Pons (tissue), 1 donor: ENCODE measurements around the gene HSD17B8.

ENCODE experiments used
- DNase-seq: peaks from one replicate; pipeline ENCODE4 v3.0.0-alpha.2; 2016; ENCODE audit warnings: low spot score

The HSD17B8 gene

GRCh38 chr6:33204415-33205190 is at the start of gene HSD17B8:
HSD17B8 (plus strand) TSS chr6:33204655; CDS start chr6:33204669, 14 bp downstream.
- DNase-seq: peak; percentile 90

GRCh38 chr6:33156561-33156960 is 47.9 kb upstream of the HSD17B8 start:
- no peak for DNase-seq

GRCh38 chr6:33156964-33157363 is 47.5 kb upstream of the HSD17B8 start:
- no peak for DNase-seq

- no peak for DNase-seq
Observed at GRCh38 chr6:33160096-33160495, 44.4 kb upstream of the HSD17B8 start.

- DNase-seq: peak; percentile 54
Observed at GRCh38 chr6:33160728-33161344, 43.6 kb upstream of the HSD17B8 start.

- peak; percentile 42 for DNase-seq
Observed at GRCh38 chr6:33161354-33162331, 42.8 kb upstream of the HSD17B8 start.

GRCh38 chr6:33163540-33163939 is 40.9 kb upstream of the HSD17B8 start:
- no peak for DNase-seq

- DNase-seq: no peak
Observed at GRCh38 chr6:33164176-33164575, 40.3 kb upstream of the HSD17B8 start.

- DNase-seq: no peak
Observed at GRCh38 chr6:33164665-33165373, 39.6 kb upstream of the HSD17B8 start.

GRCh38 chr6:33165581-33166258 is 38.7 kb upstream of the HSD17B8 start:
- DNase-seq: no peak

GRCh38 chr6:33166363-33166762 is 38.1 kb upstream of the HSD17B8 start:
- no peak for DNase-seq

GRCh38 chr6:33166811-33167210 is 37.6 kb upstream of the HSD17B8 start:
- DNase-seq: no peak

- DNase-seq: no peak
Observed at GRCh38 chr6:33167374-33168283, 36.8 kb upstream of the HSD17B8 start.

- DNase-seq: no peak
Observed at GRCh38 chr6:33168284-33168601, 36.2 kb upstream of the HSD17B8 start.

- no peak for DNase-seq
Observed at GRCh38 chr6:33168639-33169038, 35.8 kb upstream of the HSD17B8 start.

GRCh38 chr6:33169291-33170175 is 34.9 kb upstream of the HSD17B8 start:
- no peak for DNase-seq

GRCh38 chr6:33170176-33171015 is 34.1 kb upstream of the HSD17B8 start:
- DNase-seq: no peak
